ENCODE measurements around the gene MANEAL.

Gene MANEAL

GRCh38 chr1:37782491-37782890, 11.2 kb upstream of the MANEAL start:
- no peak for DNase-seq

- DNase-seq: no peak
These were observed 532 bp upstream of the MANEAL start for GRCh38 chr1:37792943-37793686.

GRCh38 chr1:37794372-37795339, 1.0 kb downstream of the MANEAL start:
- no peak for DNase-seq

- DNase-seq: no peak
These were observed 1.9 kb downstream of the MANEAL start for GRCh38 chr1:37795340-37796125.

- no peak for DNase-seq
These were observed 4.2 kb downstream of the MANEAL start for GRCh38 chr1:37797750-37798345.

GRCh38 chr1:37802439-37802838, 8.8 kb downstream of the MANEAL start:
- no peak for DNase-seq

GRCh38 chr1:37807220-37807554, 13.5 kb downstream of the MANEAL start:
- no peak for DNase-seq

- peak; percentile 17 for DNase-seq
These were observed 14.1 kb downstream of the MANEAL start, which contains the start of the genes C1orf122 and YRDC for GRCh38 chr1:37807555-37808368. TSS of gene C1orf122 (plus strand) at chr1:37807790. CDS start at chr1:37808405, 615 bp downstream. TSS of gene YRDC (minus strand) at chr1:37808208. CDS start at chr1:37808180, 28 bp downstream.

GRCh38 chr1:37808369-37809319, 15.0 kb downstream of the MANEAL start:
- peak; percentile 9 for DNase-seq

GRCh38 chr1:37809942-37810341, 16.3 kb downstream of the MANEAL start:
- no peak for DNase-seq

- no peak for DNase-seq
These were observed 17.5 kb downstream of the MANEAL start for GRCh38 chr1:37811027-37811655.

GRCh38 chr1:37813529-37814145, 20.0 kb downstream of the MANEAL start:
- DNase-seq: no peak

GRCh38 chr1:37814252-37814651, 20.6 kb downstream of the MANEAL start:
- no peak for DNase-seq

GRCh38 chr1:37817481-37817880, 23.8 kb downstream of the MANEAL start:
- no peak for DNase-seq

GRCh38 chr1:37821481-37821880, 27.8 kb downstream of the MANEAL start:
- DNase-seq: no peak

GRCh38 chr1:37822906-37823815, 29.5 kb downstream of the MANEAL start:
- DNase-seq: no peak

GRCh38 chr1:37824001-37824400, 30.4 kb downstream of the MANEAL start:
- DNase-seq: no peak

GRCh38 chr1:37825506-37825905, 31.9 kb downstream of the MANEAL start:
- DNase-seq: no peak

All from NCI-H1417 treated with DMSO at 0.1 percent for 48 hours (cell line).